Karpas-422 (cell line): ENCODE results near the gene EWSR1. TPM values are rescaled to one million over a fixed set of nuclear protein-coding genes. Genes with fewer than 3 reads are reported as not detected.

Source experiments
- DNase-seq: peaks from one replicate; pipeline ENCODE4 v3.0.0-alpha.2; 2015
- H2AFZ ChIP-seq: fragments of 200-600 bp; sonication (generic); 2 replicates; pipeline ENCODE4 v1.6.1; 2014; ENCODE audit warnings: antibody characterized with exemption, low read length, mixed read lengths
- H3K27ac ChIP-seq: fragments of 200-600 bp; sonication (generic); 2 replicates; pipeline ENCODE4 v1.5.1; 2014; ENCODE audit warnings: mild to moderate bottlenecking, low read length, moderate library complexity
- H3K27me3 ChIP-seq: fragments of 200-600 bp; sonication (generic); 2 replicates; pipeline ENCODE4 v1.6.1; 2014; ENCODE audit warnings: low read length, mixed read lengths
- H3K36me3 ChIP-seq: fragments of 200-600 bp; sonication (generic); 2 replicates; pipeline ENCODE4 v1.6.1; 2014; ENCODE audit warnings: low read length, mixed read lengths; ENCODE audit not compliant: insufficient read depth
- H3K4me1 ChIP-seq: fragments of 200-600 bp; sonication (generic); 2 replicates; pipeline ENCODE4 v1.6.1; 2014; ENCODE audit warnings: mild to moderate bottlenecking, low read length, mixed read lengths
- H3K4me2 ChIP-seq: fragments of 200-600 bp; sonication (generic); 2 replicates; pipeline ENCODE4 v1.6.1; 2014; ENCODE audit warnings: low read length, low read depth, mild to moderate bottlenecking; ENCODE audit not compliant: poor library complexity, severe bottlenecking
- H3K4me3 ChIP-seq: fragments of 200-600 bp; sonication (generic); 2 replicates; pipeline ENCODE4 v1.5.1; 2014; ENCODE audit warnings: mild to moderate bottlenecking, antibody characterized with exemption, low read length, mixed read lengths
- H3K79me2 ChIP-seq: fragments of 200-600 bp; sonication (generic); 2 replicates; pipeline ENCODE4 v1.6.1; 2014; ENCODE audit warnings: mild to moderate bottlenecking, low read length, mixed read lengths
- H3K9ac ChIP-seq: fragments of 200-600 bp; sonication (generic); 2 replicates; pipeline ENCODE4 v1.6.0; 2014; ENCODE audit warnings: low read length
- H3K9me2 ChIP-seq: fragments of 200-600 bp; sonication (generic), shearing (Covaris generic); replicated peaks from 2 replicates; pipeline ENCODE4 v1.6.0; 2014; ENCODE audit warnings: mild to moderate bottlenecking, low read length, moderate library complexity; ENCODE audit not compliant: insufficient read depth
- H3K9me3 ChIP-seq: fragments of 300-700, 200-600 bp; sonication (generic); 2 replicates; pipeline ENCODE4 v1.6.1; 2014; ENCODE audit warnings: low read length, mixed read lengths
- H4K20me1 ChIP-seq: fragments of 200-600 bp; sonication (generic); 2 replicates; pipeline ENCODE4 v1.6.1; 2014; ENCODE audit warnings: mild to moderate bottlenecking, antibody characterized with exemption, low read length, low read depth; ENCODE audit not compliant: insufficient read depth
- total RNA-seq: library from RNA; depleted of rRNA; stranded (reverse); fragments of >200 nt; shearing (Covaris generic); gene quantifications from 2 replicates; pipeline ENCODE4 v1.2.3, GENCODE V29; 2014; ENCODE audit warnings: low replicate concordance

Gene EWSR1
- total RNA-seq, 1 experiment from 2014 or later, result 309 TPM

GRCh38 chr22:29330291-29330690 lies 62.2 kb downstream of the EWSR1 start:
- Histone ChIP-seq H3K9me2 (no peaks in the 10 kb centered on the region), H4K20me1 (no peaks in the 10 kb centered on the region), H3K79me2 (no peaks in the 10 kb centered on the region), H3K36me3 (0 out of 2 replicates have a peak, but pooled peaks cover 3% of the 10 kb centered on the region), H3K9ac (no peak overlapping the region), H3K27me3 (no peaks in the 10 kb centered on the region), H3K27ac (no peak overlapping the region), H2AFZ (no peak overlapping the region), H3K4me1 (no peaks in the 10 kb centered on the region), H3K4me3 (no peak overlapping the region), H3K9me3 (no peaks in the 10 kb centered on the region), H3K4me2 (no peak overlapping the region)
- no peak for DNase-seq

DNA sequence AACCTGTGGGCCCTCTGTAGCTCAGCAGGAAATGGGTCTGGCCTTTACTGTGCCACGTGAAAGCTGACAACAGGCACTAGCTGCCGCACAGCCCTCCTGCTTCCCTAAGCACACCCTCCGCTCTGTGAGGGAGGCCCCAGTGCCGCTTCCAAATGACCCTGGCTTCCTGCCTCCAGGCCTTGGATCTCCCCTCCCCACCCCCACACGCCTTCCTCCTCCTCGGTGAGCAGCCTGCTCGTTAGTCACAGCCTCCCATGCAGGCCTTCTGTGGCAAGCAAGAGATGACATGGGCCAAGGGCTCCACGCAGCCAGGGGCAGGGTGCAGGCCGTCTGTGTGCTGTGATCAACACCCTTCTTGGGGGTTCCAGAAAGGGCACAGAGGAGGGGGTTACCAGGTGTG lies 62.7 kb downstream of the EWSR1 start:
- no peak overlapping the region for H3K4me3 ChIP-seq
- H3K4me2 ChIP-seq, result no peak overlapping the region
- H3K79me2 ChIP-seq, result no peaks in the 10 kb centered on the region
- DNase-seq, result no peak
- H3K4me1 ChIP-seq, result no peaks in the 10 kb centered on the region
- no peaks in the 10 kb centered on the region for H3K27me3 ChIP-seq
- no peak overlapping the region for H2AFZ ChIP-seq
- no peaks in the 10 kb centered on the region for H4K20me1 ChIP-seq
- no peak overlapping the region for H3K9ac ChIP-seq
- no peaks in the 10 kb centered on the region for H3K9me3 ChIP-seq
- H3K9me2 ChIP-seq, result no peaks in the 10 kb centered on the region
- no peak overlapping the region for H3K27ac ChIP-seq
- H3K36me3 ChIP-seq, result 0 out of 2 replicates have a peak, but pooled peaks cover 3% of the 10 kb centered on the region

DNA sequence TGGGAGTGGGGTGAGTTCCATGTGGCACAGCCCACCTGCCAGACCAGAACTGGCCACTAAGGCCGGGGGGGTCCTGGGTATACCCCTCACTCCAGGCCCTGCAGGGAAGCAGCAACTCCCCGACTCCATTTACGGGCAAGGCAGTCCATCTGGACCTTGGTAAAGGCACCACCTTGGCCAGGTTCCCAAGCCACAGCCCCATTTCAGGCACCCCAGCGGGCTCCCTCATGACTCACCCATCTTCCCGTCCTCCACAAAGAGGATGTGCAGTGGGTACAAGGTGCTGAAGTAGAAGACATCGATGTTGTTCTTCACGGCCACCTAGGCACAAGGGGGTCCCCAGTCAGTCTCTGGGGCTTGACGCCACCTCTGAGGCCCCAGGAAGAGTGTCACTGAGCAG lies 63.1 kb downstream of the EWSR1 start:
- H3K9me3 ChIP-seq, result no peaks in the 10 kb centered on the region
- no peak for DNase-seq
- H3K9me2 ChIP-seq, result no peaks in the 10 kb centered on the region
- no peaks in the 10 kb centered on the region for H3K27me3 ChIP-seq
- no peaks in the 10 kb centered on the region for H3K4me1 ChIP-seq
- no peak overlapping the region for H3K9ac ChIP-seq
- H3K4me3 ChIP-seq, result no peak overlapping the region
- 0 out of 2 replicates have a peak, but pooled peaks cover 3% of the 10 kb centered on the region for H3K36me3 ChIP-seq
- no peak overlapping the region for H3K27ac ChIP-seq
- H4K20me1 ChIP-seq, result no peaks in the 10 kb centered on the region
- H2AFZ ChIP-seq, result no peak overlapping the region
- H3K4me2 ChIP-seq, result no peak overlapping the region
- no peaks in the 10 kb centered on the region for H3K79me2 ChIP-seq

DNA sequence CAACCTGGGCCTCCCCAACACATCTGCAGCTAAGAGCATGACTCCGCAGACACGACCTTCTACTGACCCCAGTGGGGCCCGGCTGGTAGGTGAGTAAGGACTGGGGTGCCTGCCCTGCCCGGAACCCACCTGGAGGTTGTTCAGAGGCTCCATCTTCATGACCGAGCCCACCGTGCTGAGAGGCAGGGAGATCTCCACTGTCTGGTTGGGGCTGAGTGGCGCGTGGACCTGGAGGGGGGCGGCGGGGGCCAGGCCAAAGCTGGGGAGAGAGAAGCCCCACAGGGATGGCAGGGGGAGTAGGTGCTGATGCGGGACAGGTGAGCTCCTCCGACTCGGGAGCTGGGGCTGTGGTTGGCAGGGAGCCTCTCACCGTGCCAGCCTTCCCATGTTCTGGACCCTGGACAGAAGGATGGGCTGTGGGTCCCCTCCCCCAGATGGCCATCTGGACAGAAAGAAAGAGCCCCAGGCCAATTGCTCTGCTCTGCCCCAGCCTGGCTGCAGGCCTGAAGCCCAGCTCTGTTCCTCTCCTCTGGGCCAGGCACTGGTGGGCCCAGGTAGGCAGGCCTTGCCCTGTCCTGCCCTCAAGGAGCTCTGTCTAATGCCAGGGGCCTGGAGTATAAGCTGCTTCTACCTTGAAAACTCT lies 63.7 kb downstream of the EWSR1 start:
- Histone ChIP-seq H3K27ac (no peak overlapping the region), H3K9me2 (no peaks in the 10 kb centered on the region), H3K9me3 (no peaks in the 10 kb centered on the region), H4K20me1 (no peaks in the 10 kb centered on the region), H2AFZ (no peak overlapping the region), H3K4me1 (no peaks in the 10 kb centered on the region), H3K4me3 (no peak overlapping the region), H3K36me3 (0 out of 2 replicates have a peak, but pooled peaks cover 3% of the 10 kb centered on the region), H3K79me2 (no peaks in the 10 kb centered on the region), H3K4me2 (no peak overlapping the region), H3K9ac (no peak overlapping the region), H3K27me3 (no peaks in the 10 kb centered on the region)
- no peak for DNase-seq

GRCh38 chr22:29332886-29333496 lies 64.9 kb downstream of the EWSR1 start:
- Histone ChIP-seq H3K4me1 (no peaks in the 10 kb centered on the region), H3K36me3 (0 out of 2 replicates have a peak, but pooled peaks cover 3% of the 10 kb centered on the region), H3K27ac (no peak overlapping the region), H3K27me3 (no peaks in the 10 kb centered on the region), H2AFZ (no peak overlapping the region), H3K79me2 (no peaks in the 10 kb centered on the region), H3K4me3 (no peak overlapping the region), H3K9me3 (no peaks in the 10 kb centered on the region), H4K20me1 (no peaks in the 10 kb centered on the region), H3K9ac (no peak overlapping the region), H3K4me2 (no peak overlapping the region), H3K9me2 (no peaks in the 10 kb centered on the region)
- no peak for DNase-seq

- no peaks in the 10 kb centered on the region for H3K79me2 ChIP-seq
- no peaks in the 10 kb centered on the region for H3K9me3 ChIP-seq
- no peak for DNase-seq
- H3K4me2 ChIP-seq, result no peak overlapping the region
- no peaks in the 10 kb centered on the region for H3K27me3 ChIP-seq
- H3K9ac ChIP-seq, result no peak overlapping the region
- 0 out of 2 replicates have a peak, but pooled peaks cover 3% of the 10 kb centered on the region for H3K36me3 ChIP-seq
- no peaks in the 10 kb centered on the region for H3K4me1 ChIP-seq
- no peaks in the 10 kb centered on the region for H4K20me1 ChIP-seq
- no peak overlapping the region for H2AFZ ChIP-seq
- no peak overlapping the region for H3K27ac ChIP-seq
- H3K9me2 ChIP-seq, result no peaks in the 10 kb centered on the region
- H3K4me3 ChIP-seq, result no peak overlapping the region
Observed at GRCh38 chr22:29334148-29334547, 66.1 kb downstream of the EWSR1 start.

DNA sequence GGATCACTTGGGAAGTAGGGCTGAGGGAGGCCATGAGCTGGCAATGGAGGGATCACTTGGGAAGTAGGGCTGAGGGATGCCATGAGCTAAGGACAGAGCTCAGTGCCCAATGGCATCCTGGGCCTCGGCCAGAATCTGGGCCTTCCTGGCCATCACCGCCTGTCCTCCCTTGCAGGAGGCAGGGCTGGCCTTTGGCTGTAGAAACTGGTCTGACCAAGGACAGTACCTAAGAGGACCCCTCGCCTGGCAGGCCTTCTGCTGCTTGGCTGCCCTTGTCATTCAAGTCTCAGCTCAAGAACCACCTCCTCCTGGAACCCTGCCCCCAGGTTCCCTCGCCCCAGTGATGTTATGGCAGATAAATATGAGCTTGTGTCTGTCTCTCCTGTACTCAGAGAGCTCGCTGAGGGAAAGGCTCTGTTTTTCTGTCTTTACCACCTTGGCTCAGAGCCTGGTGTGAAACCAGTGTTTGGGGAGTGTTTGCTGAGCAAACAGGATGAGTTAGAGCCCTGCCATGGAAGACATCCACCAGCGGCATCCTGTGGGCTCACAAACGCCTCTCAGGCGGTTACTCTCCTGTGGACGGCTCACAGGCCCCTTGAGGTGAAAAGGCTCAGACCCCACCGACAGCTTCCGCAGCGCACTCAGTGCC lies 66.8 kb downstream of the EWSR1 start:
- H3K79me2 ChIP-seq, result no peaks in the 10 kb centered on the region
- H3K27me3 ChIP-seq, result no peaks in the 10 kb centered on the region
- H3K27ac ChIP-seq, result no peak overlapping the region

GRCh38 chr22:29335656-29336055 lies 67.6 kb downstream of the EWSR1 start:
- H3K9me2 ChIP-seq, result no peaks in the 10 kb centered on the region
- H3K9me3 ChIP-seq, result no peaks in the 10 kb centered on the region
- no peaks in the 10 kb centered on the region for H4K20me1 ChIP-seq
- no peaks in the 10 kb centered on the region for H3K4me1 ChIP-seq
- no peak overlapping the region for H3K9ac ChIP-seq
- H3K36me3 ChIP-seq, result 0 out of 2 replicates have a peak, but pooled peaks cover 3% of the 10 kb centered on the region
- H3K27me3 ChIP-seq, result no peaks in the 10 kb centered on the region
- H3K4me2 ChIP-seq, result no peak overlapping the region
- no peak overlapping the region for H3K4me3 ChIP-seq
- no peak for DNase-seq
- no peak overlapping the region for H3K27ac ChIP-seq
- no peaks in the 10 kb centered on the region for H3K79me2 ChIP-seq
- no peak overlapping the region for H2AFZ ChIP-seq

More for the DNA sequence above, 66.8 kb downstream of the EWSR1 start:
- no peak overlapping the region for H3K9ac ChIP-seq
- H3K9me2 ChIP-seq, result no peaks in the 10 kb centered on the region
- no peak overlapping the region for H2AFZ ChIP-seq
- H3K36me3 ChIP-seq, result 0 out of 2 replicates have a peak, but pooled peaks cover 3% of the 10 kb centered on the region
- no peaks in the 10 kb centered on the region for H4K20me1 ChIP-seq
- H3K4me3 ChIP-seq, result no peak overlapping the region
- no peaks in the 10 kb centered on the region for H3K4me1 ChIP-seq
- H3K9me3 ChIP-seq, result no peaks in the 10 kb centered on the region
- H3K4me2 ChIP-seq, result no peak overlapping the region
- no peak for DNase-seq
